A549 (cell line): ENCODE data around the gene C20orf173. TPM values are rescaled to one million over a fixed set of nuclear protein-coding genes. Genes with fewer than 3 reads are reported as not detected.

Experiments used
- ATAC-seq, 2 experiments: fragments of 200-7000 bp in 1 of 2; fragments of >200 bp in 1 of 2; cut with Nextera tagmentation in 1 of 2; cut with Tn5 transposase in 1 of 2; 3 replicates each; pipeline versions ENCODE4 v1.8.0 to v1.9.1; 2018 to 2020; ENCODE audit warnings: mild to moderate bottlenecking in 1 of 2, moderate library complexity in 1 of 2
- CTCF ChIA-PET: fragments of 300-600 bp; sonication (Branson Sonifier 250); formaldehyde crosslinking; extraction: SDS; loops from one replicate; lab custom pipeline; 2021; ENCODE audit warnings: antibody characterized with exemption, inconsistent platforms; lab: Yijun Ruan, JAX
- POLR2A ChIA-PET: fragments of 350-600 bp; formaldehyde crosslinking; extraction: SDS; loops from one replicate; lab custom pipeline; 2021; ENCODE audit warnings: antibody characterized with exemption, inconsistent platforms; lab: Yijun Ruan, JAX
- DNase-seq, 2 experiments: peaks; one replicate each; pipeline versions ENCODE4 v3.0.0 to v3.0.0-alpha.2; 2011 to 2016; ENCODE audit warnings: low read depth in 1 of 2, low spot score in 1 of 2
- FAIRE-seq: peaks from 2 replicates; lab custom pipeline; 2011; peaks lifted over from hg19 to GRCh38; lab: Jason Lieb, UNC
- H3K27ac ChIP-seq, 2 experiments: fragments of >200 bp; sonication (Bioruptor Twin); formaldehyde crosslinking; 3 replicates each; pipeline ENCODE4 v1.5.1; 2016 to 2017
- H3K4me1 ChIP-seq: fragments of >200 bp; sonication (Bioruptor Twin); formaldehyde crosslinking; 3 replicates; pipeline ENCODE4 v1.6.1; 2016
- H3K4me2 ChIP-seq: fragments of >200 bp; sonication (Bioruptor Twin); formaldehyde crosslinking; 3 replicates; pipeline ENCODE4 v1.6.1; 2016
- H3K4me3 ChIP-seq: fragments of >200 bp; sonication (Bioruptor Twin); formaldehyde crosslinking; 3 replicates; pipeline ENCODE4 v1.5.1; 2016
- H3K9me3 ChIP-seq: fragments of >200 bp; sonication (Bioruptor Twin); formaldehyde crosslinking; 3 replicates; pipeline ENCODE4 v1.6.1; 2016
- ATOH8 ChIP-seq: fragments of 250-450 bp; sonication (Bioruptor Pico); IDR thresholded peaks from 2 replicates; pipeline ENCODE4 v1.5.0; 2020; ENCODE audit warnings: low read depth, mild to moderate bottlenecking, moderate library complexity
- CHD2 ChIP-seq: fragments of 150-350 bp; IDR thresholded peaks from 2 replicates; pipeline ENCODE4 v1.6.1; 2014; ENCODE audit warnings: low read length; ENCODE audit not compliant: partially characterized antibody
- CHD4 ChIP-seq: fragments of 200-600 bp; sonication (generic); IDR thresholded peaks from 2 replicates; pipeline ENCODE4 v1.6.1; 2016; ENCODE audit warnings: antibody characterized with exemption, mild to moderate bottlenecking, borderline replicate concordance
- ESRRA ChIP-seq: fragments of 150-350 bp; IDR thresholded peaks from 2 replicates; pipeline ENCODE4 v1.6.1; 2014; ENCODE audit warnings: mild to moderate bottlenecking, low read length, borderline replicate concordance
- HDAC2 ChIP-seq: fragments of 200-600 bp; sonication (generic); IDR thresholded peaks from 2 replicates; pipeline ENCODE4 v1.6.1; 2016
- HOXB13 ChIP-seq: fragments of 250-450 bp; sonication (Bioruptor Pico); IDR thresholded peaks from 2 replicates; pipeline ENCODE4 v1.5.0; 2020; ENCODE audit warnings: low read depth, mild to moderate bottlenecking, moderate library complexity
- HOXB5 ChIP-seq: fragments of 250-450 bp; sonication (Bioruptor Pico); IDR thresholded peaks from 2 replicates; pipeline ENCODE4 v1.5.0; 2020; ENCODE audit warnings: mild to moderate bottlenecking, moderate library complexity
- MAFK ChIP-seq: fragments of 450-650 bp; IDR thresholded peaks from 2 replicates; pipeline ENCODE4 v1.6.1; 2014; ENCODE audit not compliant: partially characterized antibody
- NPAS2 ChIP-seq: fragments of 250-450 bp; sonication (Bioruptor Pico); IDR thresholded peaks from 2 replicates; pipeline ENCODE4 v1.8.0; 2022; ENCODE audit warnings: mild to moderate bottlenecking, moderate library complexity, borderline replicate concordance
- NR3C1 ChIP-seq: fragments of >200 bp; sonication (Bioruptor Twin); formaldehyde crosslinking; IDR thresholded peaks from 3 replicates; pipeline ENCODE4 v1.6.1; 2017
- POLR2AphosphoS2 ChIP-seq: conservative IDR thresholded peaks from 2 replicates; pipeline ENCODE4 v1.6.1; 2012; ENCODE audit warnings: low read length, improper control_type of control experiment, inconsistent platforms
- RCOR1 ChIP-seq: fragments of 150-350 bp; IDR thresholded peaks from 2 replicates; pipeline ENCODE4 v1.6.1; 2014; ENCODE audit warnings: antibody characterized with exemption, low read length, low read depth
- TFCP2L1 ChIP-seq: fragments of 250-450 bp; sonication (Bioruptor Pico); IDR thresholded peaks from 2 replicates; pipeline ENCODE4 v1.5.0; 2021; ENCODE audit warnings: mild to moderate bottlenecking
- TP53 ChIP-seq: fragments of 250-450 bp; sonication (Bioruptor Pico); IDR thresholded peaks from 2 replicates; pipeline ENCODE4 v1.5.0; 2021; ENCODE audit warnings: mild to moderate bottlenecking, moderate library complexity
- ZFP36 ChIP-seq: fragments of 450-650 bp; IDR thresholded peaks from 2 replicates; pipeline ENCODE4 v1.6.1; 2014; ENCODE audit warnings: borderline replicate concordance; ENCODE audit not compliant: partially characterized antibody
- ZNF302 ChIP-seq: fragments of 250-450 bp; sonication (Bioruptor Pico); IDR thresholded peaks from 2 replicates; pipeline ENCODE4 v1.9.0; 2021; ENCODE audit warnings: inconsistent platforms, mild to moderate bottlenecking, moderate library complexity
- WGBS: methylation state at CpG from one replicate; pipeline ENCODE4 v1.1.6; 2017; ENCODE audit errors: missing lambda C conversion rate; 5-methylcytosine and 5-hydroxymethylcytosine counted together
- polyA plus RNA-seq, 4 experiments: library from polyadenylated mRNA; depleted of rRNA in 3 of 4; stranded (reverse); fragments of >200 nt; fragmentation: RNase III in 1 of 4; extraction: RNeasy Plus Mini Kit Qiagen cat#74134 plus additional on column Dnase treatment in 1 of 4; gene quantifications; 2 replicates in 3 of 4; 3 replicates in 1 of 4; pipeline ENCODE4 v1.2.3, GENCODE V29; 2011 to 2017
- TF ChIP-seq, protein P1 (sequence below): fragments of 200-600 bp; sonication (generic); IDR thresholded peaks from 2 replicates; pipeline ENCODE4 v1.6.1; 2016; ENCODE audit warnings: antibody characterized with exemption, mild to moderate bottlenecking, moderate library complexity
- TF ChIP-seq, protein P2 (sequence below): fragments of 150-350 bp; IDR thresholded peaks from 2 replicates; pipeline ENCODE4 v1.6.1; 2014; ENCODE audit warnings: low read depth, mild to moderate bottlenecking, low read length

The C20orf173 gene
- polyA plus RNA-seq, 2 of the 4 experiments (the other 2 are of a cell fraction): not detected

DNA sequence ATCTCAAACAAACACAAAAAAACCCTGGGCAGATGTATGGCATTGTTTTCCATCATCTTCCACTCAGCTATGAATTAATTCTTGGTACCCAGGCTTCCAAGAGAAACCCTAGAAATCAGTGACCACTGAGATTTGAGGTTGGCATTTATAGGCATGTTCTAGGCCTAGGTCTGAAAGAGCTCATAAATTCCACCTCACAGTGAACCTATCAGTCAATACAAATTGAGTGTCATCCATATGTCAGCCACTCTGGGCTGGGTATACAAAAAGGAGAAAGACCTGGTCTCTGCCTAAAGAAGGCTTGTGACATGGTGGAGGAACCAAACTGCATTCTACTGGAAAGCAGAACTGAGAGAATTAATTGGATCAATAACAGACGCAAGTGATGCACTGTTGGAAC lies 30.2 kb downstream of the C20orf173 start (continued):
- TF ChIP-seq, protein P1, sequence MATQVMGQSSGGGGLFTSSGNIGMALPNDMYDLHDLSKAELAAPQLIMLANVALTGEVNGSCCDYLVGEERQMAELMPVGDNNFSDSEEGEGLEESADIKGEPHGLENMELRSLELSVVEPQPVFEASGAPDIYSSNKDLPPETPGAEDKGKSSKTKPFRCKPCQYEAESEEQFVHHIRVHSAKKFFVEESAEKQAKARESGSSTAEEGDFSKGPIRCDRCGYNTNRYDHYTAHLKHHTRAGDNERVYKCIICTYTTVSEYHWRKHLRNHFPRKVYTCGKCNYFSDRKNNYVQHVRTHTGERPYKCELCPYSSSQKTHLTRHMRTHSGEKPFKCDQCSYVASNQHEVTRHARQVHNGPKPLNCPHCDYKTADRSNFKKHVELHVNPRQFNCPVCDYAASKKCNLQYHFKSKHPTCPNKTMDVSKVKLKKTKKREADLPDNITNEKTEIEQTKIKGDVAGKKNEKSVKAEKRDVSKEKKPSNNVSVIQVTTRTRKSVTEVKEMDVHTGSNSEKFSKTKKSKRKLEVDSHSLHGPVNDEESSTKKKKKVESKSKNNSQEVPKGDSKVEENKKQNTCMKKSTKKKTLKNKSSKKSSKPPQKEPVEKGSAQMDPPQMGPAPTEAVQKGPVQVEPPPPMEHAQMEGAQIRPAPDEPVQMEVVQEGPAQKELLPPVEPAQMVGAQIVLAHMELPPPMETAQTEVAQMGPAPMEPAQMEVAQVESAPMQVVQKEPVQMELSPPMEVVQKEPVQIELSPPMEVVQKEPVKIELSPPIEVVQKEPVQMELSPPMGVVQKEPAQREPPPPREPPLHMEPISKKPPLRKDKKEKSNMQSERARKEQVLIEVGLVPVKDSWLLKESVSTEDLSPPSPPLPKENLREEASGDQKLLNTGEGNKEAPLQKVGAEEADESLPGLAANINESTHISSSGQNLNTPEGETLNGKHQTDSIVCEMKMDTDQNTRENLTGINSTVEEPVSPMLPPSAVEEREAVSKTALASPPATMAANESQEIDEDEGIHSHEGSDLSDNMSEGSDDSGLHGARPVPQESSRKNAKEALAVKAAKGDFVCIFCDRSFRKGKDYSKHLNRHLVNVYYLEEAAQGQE: no peak
- TF ChIP-seq POLR2AphosphoS2 (no peak), ATOH8 (CRISPR knock-in tag) (no peak), ZNF302 (CRISPR knock-in tag) (no peak)

GRCh38 chr20:35497780-35498189 lies 31.7 kb downstream of the C20orf173 start:
- Histone ChIP-seq H3K4me1 (no peaks in the 10 kb centered on the region), H3K9me3 (no peaks in the 10 kb centered on the region), H3K27ac (no peak overlapping the region), H3K4me3 (no peak overlapping the region), H3K4me2 (no peak overlapping the region)
- ATAC-seq: no peak
- ChIA-PET POLR2A (no interaction called here), CTCF (interaction anchor here (1.3 to 3.6 kb wide), 4 partner anchors 13 to 34 kb away, joined by 3 to 13 read pairs (median 4); no protein-coding TSS in a partner anchor)
- no peak for TF ChIP-seq ESRRA
- no peak for TF ChIP-seq CHD2
- TF ChIP-seq HOXB5 (CRISPR knock-in tag): no peak
- no peak for TF ChIP-seq TP53 (CRISPR knock-in tag)
- TF ChIP-seq, protein P1: no peak
- no peak for TF ChIP-seq RCOR1
- no peak for FAIRE-seq
- DNase-seq: no peak
- 86% methylated on average over 4 of the region's 9 CpGs for WGBS

GRCh38 chr20:35497320-35497719 lies 32.1 kb downstream of the C20orf173 start:
- no peak for ATAC-seq
- H3K9me3 ChIP-seq: no peaks in the 10 kb centered on the region
- no peak for FAIRE-seq
- CTCF ChIA-PET: interaction anchor here (0.5 to 3.6 kb wide), 6 partner anchors 13 to 230 kb away, joined by 3 to 13 read pairs (median 4); no protein-coding TSS in a partner anchor
- H3K4me3 ChIP-seq: no peak overlapping the region
- H3K4me1 ChIP-seq: no peaks in the 10 kb centered on the region
- POLR2A ChIA-PET: no interaction called here
- H3K4me2 ChIP-seq: no peak overlapping the region
- no peak for DNase-seq
- TF ChIP-seq CHD2 (no peak), NPAS2 (no peak), ZNF302 (CRISPR knock-in tag) (no peak), CHD4 (no peak), HOXB13 (no peak), HOXB5 (CRISPR knock-in tag) (no peak), ZFP36 (no peak), TFCP2L1 (no peak), MAFK (no peak), HDAC2 (no peak), NR3C1 (no peak)
- TF ChIP-seq, protein P1: no peak
- TF ChIP-seq, protein P2, sequence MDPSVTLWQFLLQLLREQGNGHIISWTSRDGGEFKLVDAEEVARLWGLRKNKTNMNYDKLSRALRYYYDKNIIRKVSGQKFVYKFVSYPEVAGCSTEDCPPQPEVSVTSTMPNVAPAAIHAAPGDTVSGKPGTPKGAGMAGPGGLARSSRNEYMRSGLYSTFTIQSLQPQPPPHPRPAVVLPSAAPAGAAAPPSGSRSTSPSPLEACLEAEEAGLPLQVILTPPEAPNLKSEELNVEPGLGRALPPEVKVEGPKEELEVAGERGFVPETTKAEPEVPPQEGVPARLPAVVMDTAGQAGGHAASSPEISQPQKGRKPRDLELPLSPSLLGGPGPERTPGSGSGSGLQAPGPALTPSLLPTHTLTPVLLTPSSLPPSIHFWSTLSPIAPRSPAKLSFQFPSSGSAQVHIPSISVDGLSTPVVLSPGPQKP: no peak
- WGBS: 89% methylated on average over 5 of the region's 5 CpGs
- H3K27ac ChIP-seq: no peak overlapping the region
